Neuronal stem cell (in vitro differentiated cells): ENCODE measurements around the gene VAMP3.

Experiments used
- DNase-seq: peaks from one replicate; pipeline ENCODE4 v3.0.0-alpha.2; 2013; ENCODE audit warnings: low spot score
- H2AFZ ChIP-seq: one replicate; pipeline ENCODE4 v1.6.1; 2013; ENCODE audit warnings: mild to moderate bottlenecking, low read length, inconsistent platforms
- H2AK5ac ChIP-seq: 2 replicates; pipeline ENCODE4 v1.6.1; 2013; ENCODE audit warnings: low read depth, mild to moderate bottlenecking, inconsistent platforms, low read length, moderate library complexity, mixed read lengths
- H2BK120ac ChIP-seq: 2 replicates; pipeline ENCODE4 v1.6.1; 2013; ENCODE audit warnings: low read depth, mild to moderate bottlenecking, inconsistent platforms, low read length, moderate library complexity, mixed read lengths
- H2BK12ac ChIP-seq: one replicate; pipeline ENCODE4 v1.6.1; 2013; ENCODE audit warnings: low read length, inconsistent platforms
- H2BK15ac ChIP-seq: 2 replicates; pipeline ENCODE4 v1.6.1; 2013; ENCODE audit warnings: mild to moderate bottlenecking, low read length, inconsistent platforms, mixed read lengths
- H2BK5ac ChIP-seq: one replicate; pipeline ENCODE4 v1.6.1; 2013; ENCODE audit warnings: inconsistent platforms, mild to moderate bottlenecking, low read length, moderate library complexity
- H3K14ac ChIP-seq: one replicate; pipeline ENCODE4 v1.6.1; 2013; ENCODE audit warnings: low read length, inconsistent platforms
- H3K18ac ChIP-seq: 2 replicates; pipeline ENCODE4 v1.6.1; 2013; ENCODE audit warnings: low read length, inconsistent platforms
- H3K23ac ChIP-seq: 2 replicates; pipeline ENCODE4 v1.6.1; 2013; ENCODE audit warnings: low read depth, mild to moderate bottlenecking, mixed read lengths, low read length, inconsistent platforms; ENCODE audit not compliant: poor library complexity
- H3K27ac ChIP-seq: replicated peaks from 3 replicates; pipeline ENCODE4 v1.5.1; 2013; ENCODE audit warnings: low read length, inconsistent platforms
- H3K27me3 ChIP-seq, 3 experiments: 2 replicates each; pipeline ENCODE4 v1.6.1; 2013; ENCODE audit warnings: low read length in 3 of 3, mild to moderate bottlenecking in 2 of 3, inconsistent platforms in 1 of 3, low read depth in 1 of 3, mixed read lengths in 1 of 3, moderate library complexity in 1 of 3; ENCODE audit not compliant: control insufficient read depth in 3 of 3, insufficient read depth in 3 of 3
- H3K36me3 ChIP-seq, 2 donors: replicated peaks in 1 of 2; 2 replicates each; pipeline ENCODE4 v1.6.1; 2013; ENCODE audit warnings: low read length in 2 of 2; ENCODE audit not compliant: control insufficient read depth in 2 of 2, insufficient read depth in 2 of 2
- H3K4ac ChIP-seq: 2 replicates; pipeline ENCODE4 v1.6.1; 2013; ENCODE audit warnings: inconsistent platforms, mild to moderate bottlenecking, low read length, moderate library complexity
- H3K4me1 ChIP-seq, 2 donors: 1 replicate in 1 of 2; 2 replicates in 1 of 2; pipeline ENCODE4 v1.6.1; 2013; ENCODE audit warnings: low read length in 2 of 2, low read depth in 1 of 2; ENCODE audit not compliant: control insufficient read depth in 2 of 2, insufficient read depth in 1 of 2
- H3K4me2 ChIP-seq: one replicate; pipeline ENCODE4 v1.6.1; 2013; ENCODE audit warnings: mild to moderate bottlenecking, low read length, inconsistent platforms; ENCODE audit not compliant: insufficient read depth, poor library complexity, severe bottlenecking
- H3K4me3 ChIP-seq, 2 donors: 2 replicates each; pipeline ENCODE4 v1.5.1; 2013; ENCODE audit warnings: low read length in 2 of 2, mild to moderate bottlenecking in 2 of 2, inconsistent platforms in 1 of 2, moderate library complexity in 1 of 2
- H3K79me1 ChIP-seq: one replicate; pipeline ENCODE4 v1.6.1; 2013; ENCODE audit warnings: low read depth, mild to moderate bottlenecking, inconsistent platforms, low read length, moderate library complexity
- H3K9ac ChIP-seq: one replicate; pipeline ENCODE4 v1.6.1; 2013; ENCODE audit warnings: mild to moderate bottlenecking, low read depth, low read length, inconsistent platforms; ENCODE audit not compliant: poor library complexity
- H3K9me3 ChIP-seq, 2 donors: replicated peaks in 1 of 2; 2 replicates each; pipeline versions ENCODE3 to v1.6.1; 2013; ENCODE audit warnings: low read length in 2 of 2, mild to moderate bottlenecking in 2 of 2, inconsistent platforms in 1 of 2, low read depth in 1 of 2, mixed read lengths in 1 of 2, moderate library complexity in 1 of 2; ENCODE audit not compliant: control insufficient read depth in 2 of 2, insufficient read depth in 1 of 2
- H4K8ac ChIP-seq: one replicate; pipeline ENCODE4 v1.6.1; 2013; ENCODE audit warnings: low read depth, mild to moderate bottlenecking, inconsistent platforms, low read length, moderate library complexity
- H4K91ac ChIP-seq: one replicate; pipeline ENCODE4 v1.6.1; 2013; ENCODE audit warnings: low read length, low read depth, mild to moderate bottlenecking, inconsistent platforms; ENCODE audit not compliant: poor library complexity
- WGBS, 2 donors: extraction: QIAGEN DNeasy Blood & Tissue Kit; methylation state at CpG; one replicate each; pipeline ENCODE4 v1.1.7; 2013; ENCODE audit warnings: missing lambda C conversion rate in 2 of 2, mixed read lengths in 1 of 2; ENCODE audit not compliant: insufficient read length in 2 of 2, insufficient replicate concordance in 1 of 2; ENCODE audit errors: extremely low coverage in 2 of 2; 5-methylcytosine and 5-hydroxymethylcytosine counted together

VAMP3 gene

DNA sequence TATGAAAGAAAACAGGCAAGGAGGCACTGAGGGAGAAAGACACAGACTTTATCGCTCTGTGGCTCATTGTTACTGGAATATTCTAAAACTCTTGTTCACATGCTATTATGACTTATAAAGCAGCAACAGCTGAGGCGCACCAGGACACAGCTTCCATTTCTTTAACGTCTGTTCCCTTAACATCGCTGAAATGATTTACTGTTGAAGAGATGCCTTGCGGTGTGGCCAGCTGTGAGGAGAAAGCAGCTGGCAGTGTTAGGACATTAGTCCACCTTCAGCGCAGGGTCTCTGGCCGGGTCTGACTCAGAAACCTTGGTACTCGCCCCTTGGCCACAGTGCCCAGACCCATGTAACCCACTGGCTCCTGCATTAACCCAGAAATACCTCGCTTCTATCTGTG lies 9.9 kb downstream of the VAMP3 start:
- no peak overlapping the region for H3K9ac ChIP-seq
- H3K79me1 ChIP-seq, result no peaks in the 10 kb centered on the region
- H2AFZ ChIP-seq, result no peak overlapping the region
- no peak overlapping the region for H3K4ac ChIP-seq
- DNase-seq, result no peak
- no peak overlapping the region for H3K18ac ChIP-seq
- no peaks in the 10 kb centered on the region for H3K4me1 ChIP-seq
- H3K4me3 ChIP-seq, result no peak overlapping the region
- no peaks in the 10 kb centered on the region for H3K27me3 ChIP-seq
- H2BK120ac ChIP-seq, result no peak overlapping the region
- H4K91ac ChIP-seq, result no peak overlapping the region
- H2BK5ac ChIP-seq, result no peak overlapping the region
- H3K9me3 ChIP-seq, result peaks cover 5 to 9% of the 10 kb centered on the region in 2 donors
- H3K36me3 ChIP-seq, result peaks cover 20 to 65% of the 10 kb centered on the region in 2 donors
- H2BK12ac ChIP-seq, result no peak overlapping the region
- no peak overlapping the region for H2BK15ac ChIP-seq
- WGBS, 2 donors, result no CpG with 5 or more reads among the region's 9 CpGs
- no peak overlapping the region for H4K8ac ChIP-seq
- no peak overlapping the region for H2AK5ac ChIP-seq
- H3K27ac ChIP-seq, result no peak overlapping the region
- H3K23ac ChIP-seq, result no peak overlapping the region
- no peak overlapping the region for H3K4me2 ChIP-seq
- no peak overlapping the region for H3K14ac ChIP-seq

- no peak overlapping the region for H3K9ac ChIP-seq
- no CpG with 5 or more reads among the region's 7 CpGs for WGBS, 2 donors
- peaks cover 20 to 62% of the 10 kb centered on the region in 2 donors for H3K36me3 ChIP-seq
These were observed 10.4 kb downstream of the VAMP3 start for GRCh38 chr1:7781501-7781900.

GRCh38 chr1:7781923-7782495 lies 10.9 kb downstream of the VAMP3 start:
- Histone ChIP-seq H2AK5ac (no peak overlapping the region), H3K4me2 (no peak overlapping the region), H3K36me3 (peaks cover 19 to 62% of the 10 kb centered on the region in 2 donors), H2BK5ac (no peak overlapping the region), H4K8ac (no peak overlapping the region), H2BK120ac (no peak overlapping the region), H3K4me1 (no peaks in the 10 kb centered on the region), H4K91ac (no peak overlapping the region), H3K27ac (no peak overlapping the region), H3K9me3 (peaks cover 5 to 9% of the 10 kb centered on the region in 2 donors), H2AFZ (no peak overlapping the region), H2BK12ac (no peak overlapping the region), H3K4ac (no peak overlapping the region), H3K23ac (no peak overlapping the region), H2BK15ac (no peak overlapping the region), H3K14ac (no peak overlapping the region), H3K4me3 (no peak overlapping the region), H3K18ac (no peak overlapping the region), H3K79me1 (no peaks in the 10 kb centered on the region), H3K9ac (no peak overlapping the region), H3K27me3 (no peaks in the 10 kb centered on the region)
- no peak for DNase-seq
- WGBS, 2 donors, result no CpG with 5 or more reads among the region's 16 CpGs

More at GRCh38 chr1:7781501-7781900, 10.4 kb downstream of the VAMP3 start:
- H2AK5ac ChIP-seq, result no peak overlapping the region
- H4K8ac ChIP-seq, result no peak overlapping the region
- H3K27me3 ChIP-seq, result no peaks in the 10 kb centered on the region
- no peak overlapping the region for H2BK12ac ChIP-seq
- no peak overlapping the region for H3K23ac ChIP-seq
- no peak for DNase-seq
- H3K4me3 ChIP-seq, result no peak overlapping the region
- H2BK120ac ChIP-seq, result no peak overlapping the region
- H3K27ac ChIP-seq, result no peak overlapping the region
- H3K4me1 ChIP-seq, result no peaks in the 10 kb centered on the region
- no peaks in the 10 kb centered on the region for H3K79me1 ChIP-seq
- H3K18ac ChIP-seq, result no peak overlapping the region
- H3K4me2 ChIP-seq, result no peak overlapping the region
- H3K9me3 ChIP-seq, result peaks cover 5 to 9% of the 10 kb centered on the region in 2 donors
- no peak overlapping the region for H3K14ac ChIP-seq
- H4K91ac ChIP-seq, result no peak overlapping the region
- H2AFZ ChIP-seq, result no peak overlapping the region
- no peak overlapping the region for H2BK15ac ChIP-seq
- no peak overlapping the region for H2BK5ac ChIP-seq
- H3K4ac ChIP-seq, result no peak overlapping the region

DNA sequence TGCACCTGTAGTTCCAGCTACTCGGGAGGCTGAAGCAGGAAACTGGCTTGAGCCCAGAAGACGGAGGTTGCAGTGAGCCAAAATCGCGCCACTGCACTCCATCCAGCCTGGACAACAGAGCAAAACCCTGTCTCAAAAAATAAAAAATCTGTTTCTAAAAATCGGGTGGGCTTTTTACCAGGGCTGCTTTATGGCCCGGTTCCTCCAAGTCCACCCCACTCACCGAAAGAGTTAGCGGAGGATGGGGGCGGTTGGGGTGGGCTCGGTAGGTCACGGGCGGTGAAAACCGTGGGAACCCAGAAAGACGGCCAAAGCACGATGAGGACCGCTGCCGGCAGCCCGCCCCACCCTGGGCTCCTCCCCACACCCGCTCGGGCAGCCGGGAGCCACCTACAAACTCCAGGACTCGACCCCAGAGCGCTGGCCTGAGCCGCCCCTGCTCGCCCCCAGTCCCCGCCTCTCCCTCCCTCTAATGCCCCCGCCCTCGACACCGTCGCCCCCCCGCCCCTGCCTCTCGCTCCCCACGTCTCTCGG lies 12.1 kb downstream of the VAMP3 start:
- Histone ChIP-seq H3K18ac (peak overlapping the region; percentile 54), H3K23ac (peak overlapping the region; percentile 61), H3K36me3 (peaks cover 12 to 55% of the 10 kb centered on the region in 2 donors), H2BK120ac (no peak overlapping the region), H3K9me3 (peaks cover 5 to 9% of the 10 kb centered on the region in 2 donors), H4K8ac (no peak overlapping the region), H3K9ac (no peak overlapping the region), H3K14ac (no peak overlapping the region), H3K27me3 (no peaks in the 10 kb centered on the region), H4K91ac (no peak overlapping the region), H3K4me2 (peak overlapping the region; percentile 38), H3K4me1 (no peaks in the 10 kb centered on the region), H3K79me1 (no peaks in the 10 kb centered on the region), H2AK5ac (no peak overlapping the region), H2BK5ac (no peak overlapping the region), H2AFZ (peak overlapping the region; percentile 87), H3K4me3 (peak overlapping the region; percentile 44 to 69), H3K27ac (peak overlapping the region; percentile 62), H3K4ac (no peak overlapping the region), H2BK12ac (no peak overlapping the region), H2BK15ac (no peak overlapping the region)
- no CpG with 5 or more reads among the region's 34 CpGs for WGBS, 2 donors
- DNase-seq, result no peak
